ENCODE results near the gene ZNF605. TPM values are rescaled to one million over a fixed set of nuclear protein-coding genes. Genes with fewer than 3 reads are reported as not detected.

ZNF605 gene
- total and polyA plus RNA-seq, 9 of the 15 experiments (the other 6 are each of a cell fraction or from before 2014, with no cell fraction given), result 0.45 to 1.1 (median 0.68) TPM

- ATAC-seq (no peak), DNase-seq (ENCODE audit: extremely low read depth in 1 of 4, low spot score in 3 of 4) (no peak), FAIRE-seq (no peak)
- Histone ChIP-seq H3K27ac (ENCODE audit: extremely low read depth, low read depth, low read length) (no peak overlapping the region), H4K20me1 (replicated peaks; ENCODE audit: control insufficient read depth, insufficient read depth, low read length) (no peaks in the 10 kb centered on the region), H3K4me3 (no peak overlapping the region), H2AFZ (ENCODE audit: low read depth, low read length) (no peak overlapping the region), H3K4me1 (replicated peaks in 1 of 2; ENCODE audit: control insufficient read depth in 2 of 2, insufficient read depth in 2 of 2, low read length in 2 of 2) (no peaks in the 10 kb centered on the region), H3K27me3 (ENCODE audit: control insufficient read depth in 2 of 2, insufficient read depth in 2 of 2, low read length in 2 of 2) (no peaks in the 10 kb centered on the region), H3K36me3 (ENCODE audit: control insufficient read depth, insufficient read depth, low read length) (no peaks in the 10 kb centered on the region), H3K9me1 (ENCODE audit: control insufficient read depth, insufficient read depth, low read length) (no peaks in the 10 kb centered on the region), H3K9ac (ENCODE audit: insufficient read depth in 1 of 2, low read depth in 2 of 2, low read length in 2 of 2) (no peak overlapping the region), H3K79me2 (ENCODE audit: control insufficient read depth, insufficient read depth, low read length) (no peaks in the 10 kb centered on the region), H3K9me3 (replicated peaks; ENCODE audit: control insufficient read depth, insufficient read depth, low read depth, low read length) (peaks cover 19% of the 10 kb centered on the region), H3K4me2 (ENCODE audit: insufficient read depth, low read length) (no peak overlapping the region)
- 0% methylated on average over 3 of the region's 3 CpGs for WGBS (ENCODE audit: insufficient coverage, low coverage, missing lambda C conversion rate)
- TF ChIP-seq ZNF274 (IDR thresholded peaks at IDR 0.05; ENCODE audit: borderline replicate concordance, low read depth, low read length), result peak; percentile 19; the same call in 1 of the 2 replicates
- no peak for TF ChIP-seq ZBTB34 (CRISPR knock-in tag; IDR thresholded peaks at IDR 0.05)
- no peak for TF ChIP-seq CBFA2T3 (IDR thresholded peaks at IDR 0.05)
- no peak for TF ChIP-seq RFX1 (IDR thresholded peaks at IDR 0.05)
- ChIA-PET POLR2A (no interaction called here), CTCF (ENCODE audit: low intra/inter-chr PET ratio) (no interaction called here)
- in situ Hi-C loops (cut with MboI) (no loop called here), intact Hi-C loops (cut with micrococcal nuclease) (no loop called here)
- no TSS peak for BruUV-seq (replicated peaks)
Measured at GRCh38 chr12:132924356-132924755, 31.8 kb downstream of the ZNF605 start.

GRCh38 chr12:132923356-132923909 is 32.7 kb downstream of the ZNF605 start:
- Histone ChIP-seq H3K9me1 (ENCODE audit: control insufficient read depth, insufficient read depth, low read length) (no peaks in the 10 kb centered on the region), H3K9me3 (replicated peaks; ENCODE audit: control insufficient read depth, insufficient read depth, low read depth, low read length) (peaks cover 19% of the 10 kb centered on the region), H2AFZ (ENCODE audit: low read depth, low read length) (no peak overlapping the region), H3K79me2 (ENCODE audit: control insufficient read depth, insufficient read depth, low read length) (no peaks in the 10 kb centered on the region), H3K27ac (ENCODE audit: extremely low read depth, low read depth, low read length) (no peak overlapping the region), H3K36me3 (ENCODE audit: control insufficient read depth, insufficient read depth, low read length) (no peaks in the 10 kb centered on the region), H3K27me3 (ENCODE audit: control insufficient read depth in 2 of 2, insufficient read depth in 2 of 2, low read length in 2 of 2) (no peaks in the 10 kb centered on the region), H3K4me1 (replicated peaks in 1 of 2; ENCODE audit: control insufficient read depth in 2 of 2, insufficient read depth in 2 of 2, low read length in 2 of 2) (no peaks in the 10 kb centered on the region), H3K9ac (ENCODE audit: insufficient read depth in 1 of 2, low read depth in 2 of 2, low read length in 2 of 2) (no peak overlapping the region), H3K4me3 (no peak overlapping the region), H3K4me2 (ENCODE audit: insufficient read depth, low read length) (no peak overlapping the region), H4K20me1 (replicated peaks; ENCODE audit: control insufficient read depth, insufficient read depth, low read length) (no peaks in the 10 kb centered on the region)
- in situ Hi-C loops (cut with MboI) (no loop called here), intact Hi-C loops (cut with micrococcal nuclease) (no loop called here)
- peak in 1 of 2 experiments; percentile 36; a peak in 1 of 3 replicates for TF ChIP-seq CBX3 (IDR thresholded peaks at IDR 0.05; ENCODE audit: borderline replicate concordance in 1 of 2, low read length in 2 of 2)
- no peak for TF ChIP-seq ZNF639 (CRISPR knock-in tag; conservative IDR thresholded peaks at IDR 0.05 in 1 of 2, IDR thresholded peaks at IDR 0.05 in 1 of 2)
- ChIA-PET CTCF (ENCODE audit: low intra/inter-chr PET ratio) (no interaction called here), POLR2A (no interaction called here)
- DNase-seq (ENCODE audit: extremely low read depth in 1 of 4, low spot score in 3 of 4) (no peak), FAIRE-seq (no peak), ATAC-seq (no peak)
- no TSS peak for BruUV-seq (replicated peaks)
- WGBS (ENCODE audit: insufficient coverage, low coverage, missing lambda C conversion rate), result 0% methylated on average over 1 of the region's 1 CpG
